ENCODE results near the gene MLF2. TPM values are rescaled to one million over a fixed set of nuclear protein-coding genes. Genes with fewer than 3 reads are reported as not detected.

MLF2 gene
- total and polyA plus RNA-seq, 11 donors: 126 to 231 (median 152) TPM

- peaks cover 0 to 15% (median 8%) of the 10 kb centered on the region in 12 donors for H3K4me1 ChIP-seq
- ATAC-seq: no peak
- peaks cover 23 to 99% (median 66%) of the 10 kb centered on the region in 9 donors for H3K27me3 ChIP-seq
- intact Hi-C loops (cut with DNase I): no loop called here
- no peak overlapping the region for H3K27ac ChIP-seq
- no peaks in the 10 kb centered on the region for H3K36me3 ChIP-seq
- TF ChIP-seq CTCF (IDR thresholded peaks at IDR 0.05) (no peak), POLR2A (IDR thresholded peaks at IDR 0.05) (no peak)
- no peaks in the 10 kb centered on the region for H3K9me3 ChIP-seq
- 28 to 37% (median 33%) methylated on average over 11 to 13 of the region's 13 CpGs for WGBS, 4 donors
- peak overlapping the region in 9 of 12 donors; percentile 14 to 60 (median 51) for H3K4me3 ChIP-seq
- DNase-seq: no peak
These were observed 51.7 kb downstream of the MLF2 start for GRCh38 chr12:6701078-6701768.

GRCh38 chr12:6700646-6701051 is 52.3 kb downstream of the MLF2 start, which contains the start of gene PIANP:
Gene PIANP (minus strand): TSS chr12:6700815. CDS start chr12:6698061, 2,754 bp downstream.
- no peaks in the 10 kb centered on the region for H3K9me3 ChIP-seq
- H3K27me3 ChIP-seq: peaks cover 17 to 93% (median 61%) of the 10 kb centered on the region in 9 donors
- intact Hi-C loops (cut with DNase I): no loop called here
- no peak within 1 kb of the TSS for H3K27ac ChIP-seq
- TF ChIP-seq POLR2A (IDR thresholded peaks at IDR 0.05): no peak
- no peak for TF ChIP-seq CTCF (IDR thresholded peaks at IDR 0.05)
- 0 to 1% (median 1%) methylated on average over 35 to 43 of the region's 43 CpGs; no CpG with 5 or more reads in 1 of the 4 donors for WGBS, 4 donors
- DNase-seq: peak in 2 of 5 donors; percentile 48 to 68
- peak within 1 kb of the TSS; percentile 3 to 60 (median 48) for H3K4me3 ChIP-seq
- no peaks in the 10 kb centered on the region for H3K36me3 ChIP-seq
- peak in 2 of 4 donors; percentile 45 to 74 for ATAC-seq
- peaks cover 0 to 15% (median 8%) of the 10 kb centered on the region in 12 donors for H3K4me1 ChIP-seq

GRCh38 chr12:6699989-6700645 is 52.8 kb downstream of the MLF2 start:
- Histone ChIP-seq H3K27ac (no peak overlapping the region), H3K4me1 (peaks cover 0 to 15% (median 8%) of the 10 kb centered on the region in 12 donors), H3K27me3 (peaks cover 15 to 88% (median 57%) of the 10 kb centered on the region in 9 donors), H3K36me3 (no peaks in the 10 kb centered on the region), H3K9me3 (no peaks in the 10 kb centered on the region), H3K4me3 (peak overlapping the region; percentile 3 to 60 (median 48))
- ATAC-seq (peak in 2 of 4 donors; percentile 16 to 36), DNase-seq (no peak)
- 1 to 2% (median 1%) methylated on average over 18 to 65 of the region's 65 CpGs for WGBS, 4 donors
- intact Hi-C loops (cut with DNase I): loop anchor here in 3 of 10 donors (5.0 to 10.0 kb wide), 2 partner anchors 75 to 83 kb away; no protein-coding TSS in a partner anchor
- TF ChIP-seq CTCF (IDR thresholded peaks at IDR 0.05) (no peak), POLR2A (IDR thresholded peaks at IDR 0.05) (no peak)
